Kidney (tissue), 14 donors: ENCODE data around the gene C1GALT1C1. TPM values are rescaled to one million over a fixed set of nuclear protein-coding genes. Genes with fewer than 3 reads are reported as not detected.

ENCODE experiments used
- DNase-seq, 5 donors: peaks; one replicate each; pipeline ENCODE4 v3.0.0-alpha.2; 2013 to 2020
- FAIRE-seq: peaks from 2 replicates; lab custom pipeline; 2012; peaks lifted over from hg19 to GRCh38; lab: Jason Lieb, UNC
- H3K27ac ChIP-seq, 2 donors: one replicate each; pipeline ENCODE4 v1.7.0; 2013; ENCODE audit warnings: low read depth in 2 of 2, low read length in 2 of 2, inconsistent platforms in 1 of 2
- H3K27me3 ChIP-seq: one replicate; pipeline ENCODE4 v1.7.1; 2013; ENCODE audit warnings: low read length, inconsistent platforms; ENCODE audit not compliant: control insufficient read depth, insufficient read depth
- H3K36me3 ChIP-seq, 3 donors: one replicate each; pipeline versions ENCODE4 v1.7.0 to v1.7.1; 2013; ENCODE audit warnings: low read length in 3 of 3, control low read depth in 1 of 3, inconsistent platforms in 1 of 3; ENCODE audit not compliant: insufficient read depth in 3 of 3, control insufficient read depth in 2 of 3
- H3K4me1 ChIP-seq, 3 donors: one replicate each; pipeline versions ENCODE4 v1.7.0 to v1.7.1; 2013; ENCODE audit warnings: low read length in 3 of 3, inconsistent platforms in 1 of 3, low read depth in 1 of 3; ENCODE audit not compliant: control insufficient read depth in 2 of 3, insufficient read depth in 2 of 3
- H3K4me3 ChIP-seq, 3 donors: one replicate each; pipeline versions ENCODE4 v1.7.0 to v1.8.1; 2013; ENCODE audit warnings: low read length in 3 of 3, control low read depth in 1 of 3, inconsistent platforms in 1 of 3
- H3K9ac ChIP-seq, 3 donors: one replicate each; pipeline versions ENCODE4 v1.7.0 to v1.7.1; 2013; ENCODE audit warnings: low read length in 3 of 3, control low read depth in 1 of 3, inconsistent platforms in 1 of 3
- H3K9me3 ChIP-seq, 3 donors: one replicate each; pipeline versions ENCODE4 v1.7.0 to v1.7.1; 2013; ENCODE audit warnings: low read length in 3 of 3, control low read depth in 1 of 3, inconsistent platforms in 1 of 3; ENCODE audit not compliant: control insufficient read depth in 2 of 3, insufficient read depth in 1 of 3
- intact Hi-C: fragments of 100-400 bp; cut with DNase I; formaldehyde crosslinking; loops from one replicate; pipeline ENCODE4 v1.11.1; 2022
- polyA plus RNA-seq: library from polyadenylated mRNA; stranded (reverse); fragments of 350-450 nt; fragmentation: Illumina TruSeq; extraction: RNeasy Lipid Tissue Mini Kit (QIAGEN cat#74804); gene quantifications from one replicate; pipeline ENCODE4 v1.2.3, GENCODE V29; 2014; ENCODE audit warnings: low read depth, low replicate concordance; ENCODE audit not compliant: insufficient read depth
- total RNA-seq: library from RNA; stranded (reverse); fragmentation: NEBNext Ultra II Directional; extraction: Animal tissue kit (Norgen Biotek cat#: 25700); gene quantifications from one replicate; pipeline ENCODE4 v1.2.1, GENCODE V29; 2021
- TF ChIP-seq, protein P1 (sequence below): IDR thresholded peaks from 3 replicates; pipeline ENCODE4 v1.5.1; 2012; ENCODE audit warnings: mild to moderate bottlenecking, moderate library complexity, borderline replicate concordance; ENCODE audit not compliant: insufficient read depth; ENCODE audit errors: extremely low read depth
- donor health status: control.
- donor health status: control.
- donor health status: control.
- donor health status: control.
- donor health status: control.
- donor health status: DM: yes; HTN: yes; CAD: no.
- donor health status: Normal renal cell carcinoma (clear cell type).

Gene C1GALT1C1
- total and polyA plus RNA-seq, 2 donors from 2014 or later: 25.4 to 35.1 TPM

DNA sequence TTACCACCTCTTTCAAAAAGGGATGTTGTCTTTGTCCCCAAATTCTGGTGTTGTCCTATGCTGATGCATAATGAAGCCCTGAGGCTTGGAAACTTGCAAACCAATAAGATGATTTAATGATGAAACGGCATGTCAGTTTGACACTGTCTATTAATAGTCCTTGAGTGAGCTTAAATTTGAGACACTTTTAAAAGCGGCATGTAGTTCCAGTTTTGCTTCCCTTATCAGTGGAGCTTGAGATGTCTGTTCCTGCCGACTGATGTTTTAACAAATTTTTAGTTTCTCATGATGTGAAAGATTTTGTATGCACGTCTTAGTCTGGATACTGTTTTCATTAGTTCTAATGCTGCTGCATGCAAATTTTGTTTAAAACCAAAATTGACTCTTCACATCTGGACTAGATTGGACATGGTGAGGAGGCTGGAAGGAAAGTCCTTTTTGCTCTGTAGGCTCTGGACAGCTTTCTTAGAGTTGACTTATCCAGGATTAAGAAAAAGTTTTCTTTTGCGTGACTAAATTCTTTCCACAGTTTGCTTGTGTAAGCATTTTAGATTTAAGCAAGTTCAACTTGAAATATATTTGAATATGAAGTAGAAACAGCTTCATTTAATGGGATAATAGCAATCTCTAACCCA lies 11.7 kb downstream of the C1GALT1C1 start:
- Histone ChIP-seq H3K9me3 (no peaks in the 10 kb centered on the region), H3K4me1 (no peaks in the 10 kb centered on the region), H3K36me3 (peaks cover 0 to 5% (median 2%) of the 10 kb centered on the region in 3 donors), H3K9ac (no peak overlapping the region), H3K27ac (no peak overlapping the region), H3K27me3 (no peaks in the 10 kb centered on the region), H3K4me3 (no peak overlapping the region)
- TF ChIP-seq, protein P1, sequence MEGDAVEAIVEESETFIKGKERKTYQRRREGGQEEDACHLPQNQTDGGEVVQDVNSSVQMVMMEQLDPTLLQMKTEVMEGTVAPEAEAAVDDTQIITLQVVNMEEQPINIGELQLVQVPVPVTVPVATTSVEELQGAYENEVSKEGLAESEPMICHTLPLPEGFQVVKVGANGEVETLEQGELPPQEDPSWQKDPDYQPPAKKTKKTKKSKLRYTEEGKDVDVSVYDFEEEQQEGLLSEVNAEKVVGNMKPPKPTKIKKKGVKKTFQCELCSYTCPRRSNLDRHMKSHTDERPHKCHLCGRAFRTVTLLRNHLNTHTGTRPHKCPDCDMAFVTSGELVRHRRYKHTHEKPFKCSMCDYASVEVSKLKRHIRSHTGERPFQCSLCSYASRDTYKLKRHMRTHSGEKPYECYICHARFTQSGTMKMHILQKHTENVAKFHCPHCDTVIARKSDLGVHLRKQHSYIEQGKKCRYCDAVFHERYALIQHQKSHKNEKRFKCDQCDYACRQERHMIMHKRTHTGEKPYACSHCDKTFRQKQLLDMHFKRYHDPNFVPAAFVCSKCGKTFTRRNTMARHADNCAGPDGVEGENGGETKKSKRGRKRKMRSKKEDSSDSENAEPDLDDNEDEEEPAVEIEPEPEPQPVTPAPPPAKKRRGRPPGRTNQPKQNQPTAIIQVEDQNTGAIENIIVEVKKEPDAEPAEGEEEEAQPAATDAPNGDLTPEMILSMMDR: no peak
- DNase-seq (no peak), FAIRE-seq (no peak)
- intact Hi-C loops: no loop called here

DNA sequence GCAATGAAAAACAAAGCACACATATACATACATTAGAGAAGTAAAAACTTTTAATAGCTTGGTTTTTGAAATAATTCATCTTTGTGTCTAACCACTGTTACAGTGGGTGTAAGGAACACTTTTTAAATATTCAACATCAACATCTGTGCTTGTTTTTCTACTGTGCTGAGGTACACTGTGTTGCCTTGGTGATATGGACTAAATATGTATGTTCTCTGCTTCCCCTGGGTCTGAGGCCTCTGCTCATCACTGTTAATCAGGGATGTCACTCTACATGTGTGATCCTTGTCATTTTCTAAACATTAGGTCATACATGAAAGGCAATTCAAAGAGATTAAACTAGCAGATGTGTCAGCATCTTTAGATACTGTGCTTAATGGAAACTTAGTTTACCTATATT lies 15.0 kb downstream of the C1GALT1C1 start:
- H3K4me3 ChIP-seq: no peak overlapping the region
- peak; percentile 19 for FAIRE-seq
- no peak overlapping the region for H3K9ac ChIP-seq
- H3K27ac ChIP-seq: no peak overlapping the region
- TF ChIP-seq, protein P1: no peak
- H3K4me1 ChIP-seq: no peaks in the 10 kb centered on the region
- H3K27me3 ChIP-seq: no peaks in the 10 kb centered on the region
- peaks cover 2 to 9% (median 3%) of the 10 kb centered on the region in 3 donors for H3K36me3 ChIP-seq
- H3K9me3 ChIP-seq: no peaks in the 10 kb centered on the region
- no peak for DNase-seq
- intact Hi-C loops: no loop called here

DNA sequence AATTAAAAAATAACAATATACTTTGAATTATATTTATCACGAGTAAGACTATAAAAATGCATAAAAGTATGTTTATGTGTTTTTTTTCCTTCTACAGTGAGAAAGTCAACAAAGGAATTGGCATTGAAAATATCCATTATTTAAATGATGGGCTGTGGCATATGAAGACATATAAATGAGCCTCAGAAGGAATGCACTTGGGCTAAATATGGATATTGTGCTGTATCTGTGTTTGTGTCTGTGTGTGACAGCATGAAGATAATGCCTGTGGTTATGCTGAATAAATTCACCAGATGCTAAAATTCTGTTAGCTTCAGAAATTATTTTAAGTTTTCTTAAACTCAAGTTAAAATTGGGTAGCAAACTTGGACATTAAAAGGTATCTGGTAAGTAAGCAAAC lies 17.8 kb downstream of the C1GALT1C1 start:
- Histone ChIP-seq H3K4me3 (no peak overlapping the region), H3K9me3 (no peaks in the 10 kb centered on the region), H3K36me3 (peaks cover 2 to 9% (median 3%) of the 10 kb centered on the region in 3 donors), H3K27ac (no peak overlapping the region), H3K4me1 (no peaks in the 10 kb centered on the region), H3K9ac (no peak overlapping the region), H3K27me3 (no peaks in the 10 kb centered on the region)
- TF ChIP-seq, protein P1: no peak
- FAIRE-seq (peak; percentile 82), DNase-seq (no peak)
- intact Hi-C loops: no loop called here
